GM23248 (cell line): ENCODE results near the gene CLCA1.

Source experiments
- EZH2 ChIP-seq: fragments of 200-600 bp; sonication (generic); IDR thresholded peaks from 2 replicates; pipeline ENCODE4 v1.6.1; 2018; ENCODE audit warnings: antibody characterized with exemption, mild to moderate bottlenecking; ENCODE audit not compliant: insufficient read depth, poor library complexity, severe bottlenecking
- EZH2phosphoT487 ChIP-seq: fragments of 200-600 bp; sonication (generic); IDR thresholded peaks from 2 replicates; pipeline ENCODE4 v1.6.1; 2018; ENCODE audit warnings: antibody characterized with exemption, moderate library complexity, mild to moderate bottlenecking, low read depth; ENCODE audit not compliant: insufficient read depth

DNA sequence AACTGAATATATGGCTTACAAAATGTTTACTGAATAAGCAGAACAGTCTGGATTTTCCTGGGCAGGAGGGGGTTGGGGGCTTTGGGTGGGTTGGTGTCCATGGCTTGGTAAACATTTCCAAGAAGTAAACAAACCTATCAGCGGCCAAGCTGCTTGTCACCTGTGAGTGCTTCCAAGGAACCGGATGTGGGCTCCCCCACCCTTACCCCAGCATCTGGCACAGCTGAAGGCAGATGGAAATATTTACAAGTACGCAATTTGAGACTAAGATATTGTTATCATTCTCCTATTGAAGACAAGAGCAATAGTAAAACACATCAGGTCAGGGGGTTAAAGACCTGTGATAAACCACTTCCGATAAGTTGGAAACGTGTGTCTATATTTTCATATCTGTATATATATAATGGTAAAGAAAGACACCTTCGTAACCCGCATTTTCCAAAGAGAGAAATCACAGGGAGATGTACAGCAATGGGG lies at the start of gene CLCA1:
- no peak for TF ChIP-seq EZH2
- no peak for TF ChIP-seq EZH2phosphoT487
